H1 (cell line): ENCODE measurements around the gene CTLA4. TPM values are rescaled to one million over a fixed set of nuclear protein-coding genes. Genes with fewer than 3 reads are reported as not detected.
A peak's percentile ranks its signal among the peaks of the same experiment; 100 is the strongest.

Experiments used
- CTCF ChIA-PET: fragments of 300-600 bp; sonication (Branson Sonifier 250); formaldehyde crosslinking; loops from one replicate; lab custom pipeline; 2021; ENCODE audit not compliant: partially characterized antibody; lab: Charles Lee
- POLR2A ChIA-PET: fragments of 300-600 bp; sonication (Branson Sonifier 250); formaldehyde crosslinking; loops from one replicate; lab custom pipeline; 2021; ENCODE audit warnings: inconsistent platforms; ENCODE audit not compliant: partially characterized antibody; lab: Charles Lee
- DNase-seq, 2 experiments: peaks; one replicate each; pipeline versions ENCODE4 v3.0.0 to v3.0.0-alpha.2; 2010 to 2022; ENCODE audit warnings: low spot score in 2 of 2, low read depth in 1 of 2, mixed read lengths in 1 of 2
- FAIRE-seq: peaks from 2 replicates; lab custom pipeline; 2011; peaks lifted over from hg19 to GRCh38; lab: Jason Lieb, UNC
- H2AFZ ChIP-seq: 2 replicates; pipeline ENCODE4 v1.8.1; 2012; ENCODE audit warnings: low read length, inconsistent platforms
- H2AK5ac ChIP-seq: 2 replicates; pipeline ENCODE4 v1.6.1; 2013; ENCODE audit warnings: low read depth, low read length
- H2BK120ac ChIP-seq: replicated peaks from 2 replicates; pipeline ENCODE3; 2013; ENCODE audit warnings: low read depth, low read length, inconsistent platforms
- H2BK12ac ChIP-seq: 2 replicates; pipeline ENCODE4 v1.6.1; 2013; ENCODE audit warnings: low read depth, low read length
- H2BK15ac ChIP-seq: 2 replicates; pipeline ENCODE4 v1.6.1; 2013; ENCODE audit warnings: low read length
- H2BK20ac ChIP-seq: 2 replicates; pipeline ENCODE4 v1.6.1; 2013; ENCODE audit warnings: low read length
- H2BK5ac ChIP-seq: 2 replicates; pipeline ENCODE4 v1.6.1; 2013; ENCODE audit warnings: low read depth, low read length
- H3K14ac ChIP-seq: 2 replicates; pipeline ENCODE4 v1.6.1; 2013; ENCODE audit warnings: inconsistent platforms; ENCODE audit not compliant: insufficient read length
- H3K18ac ChIP-seq: 2 replicates; pipeline ENCODE4 v1.6.1; 2013; ENCODE audit warnings: low read length; ENCODE audit errors: extremely low read depth
- H3K23ac ChIP-seq: 2 replicates; pipeline ENCODE4 v1.6.1; 2013; ENCODE audit warnings: inconsistent platforms; ENCODE audit not compliant: insufficient read length
- H3K23me2 ChIP-seq: 2 replicates; pipeline ENCODE4 v1.6.1; 2013; ENCODE audit warnings: low read depth, low read length
- H3K27ac ChIP-seq: 2 replicates; pipeline ENCODE4 v1.6.1; 2011; ENCODE audit warnings: low read depth, low read length, inconsistent platforms
- H3K27me3 ChIP-seq, 4 experiments: replicated peaks in 1 of 4; 1 replicate in 1 of 4; 2 replicates in 3 of 4; pipeline versions ENCODE4 v1.6.1 to v1.8.1; 2011 to 2013; ENCODE audit warnings: low read length in 3 of 4, mild to moderate bottlenecking in 3 of 4, inconsistent platforms in 2 of 4, mixed read lengths in 2 of 4, moderate library complexity in 1 of 4; ENCODE audit not compliant: control insufficient read depth in 3 of 4, insufficient read depth in 3 of 4; ENCODE audit errors: extremely low read depth in 1 of 4
- H3K36me3 ChIP-seq, 4 experiments: 2 replicates each; pipeline versions ENCODE4 v1.6.1 to v1.8.1; 2011 to 2013; ENCODE audit warnings: mild to moderate bottlenecking in 4 of 4, low read length in 3 of 4, moderate library complexity in 2 of 4, control low read depth in 1 of 4, inconsistent platforms in 1 of 4; ENCODE audit not compliant: insufficient read depth in 4 of 4, control insufficient read depth in 2 of 4
- H3K4ac ChIP-seq: replicated peaks from 2 replicates; pipeline ENCODE3; 2013; ENCODE audit warnings: low read length, low read depth, mixed read lengths, inconsistent platforms; ENCODE audit not compliant: insufficient read length
- H3K4me1 ChIP-seq, 4 experiments: replicated peaks in 1 of 4; 1 replicate in 1 of 4; 2 replicates in 3 of 4; pipeline versions ENCODE4 v1.6.1 to v1.8.1; 2011 to 2013; ENCODE audit warnings: low read length in 3 of 4, inconsistent platforms in 2 of 4, mixed read lengths in 1 of 4; ENCODE audit not compliant: insufficient read depth in 4 of 4, control insufficient read depth in 3 of 4
- H3K4me2 ChIP-seq, 2 experiments: 2 replicates each; pipeline versions ENCODE4 v1.6.1 to v1.8.1; 2011 to 2013; ENCODE audit warnings: low read depth in 2 of 2, low read length in 2 of 2, control low read depth in 1 of 2, inconsistent platforms in 1 of 2, mild to moderate bottlenecking in 1 of 2; ENCODE audit not compliant: insufficient read depth in 1 of 2
- H3K4me3 ChIP-seq, 4 experiments: fragments of 200-600, 300-600 bp in 1 of 4; sonication (generic), shearing (Covaris generic), sonication (Bioruptor Twin) in 1 of 4; 2 replicates each; pipeline versions ENCODE4 v1.5.1 to v1.8.1; 2011 to 2016; ENCODE audit warnings: low read length in 4 of 4, low read depth in 3 of 4, control low read depth in 2 of 4, inconsistent platforms in 2 of 4, mild to moderate bottlenecking in 2 of 4, mixed read lengths in 1 of 4, moderate library complexity in 1 of 4; ENCODE audit not compliant: insufficient read depth in 2 of 4; ENCODE audit errors: extremely low read depth in 1 of 4
- H3K56ac ChIP-seq: replicated peaks from 2 replicates; pipeline ENCODE3; 2013; ENCODE audit warnings: low read depth, mild to moderate bottlenecking, mixed read lengths, low read length, inconsistent platforms; ENCODE audit not compliant: insufficient read length
- H3K79me1 ChIP-seq: 2 replicates; pipeline ENCODE4 v1.6.1; 2013; ENCODE audit warnings: low read depth, low read length, control low read depth
- H3K79me2 ChIP-seq, 2 experiments: 2 replicates each; pipeline versions ENCODE4 v1.6.1 to v1.8.1; 2012 to 2013; ENCODE audit warnings: low read length in 2 of 2, mild to moderate bottlenecking in 2 of 2, inconsistent platforms in 1 of 2; ENCODE audit not compliant: insufficient read depth in 2 of 2, control insufficient read depth in 1 of 2
- H3K9ac ChIP-seq, 4 experiments: replicated peaks in 1 of 4; 1 replicate in 1 of 4; 2 replicates in 3 of 4; pipeline versions ENCODE4 v1.6.1 to v1.8.1; 2011 to 2013; ENCODE audit warnings: low read depth in 3 of 4, low read length in 3 of 4, control low read depth in 2 of 4, mild to moderate bottlenecking in 2 of 4, moderate library complexity in 2 of 4, inconsistent platforms in 1 of 4; ENCODE audit errors: extremely low read depth in 1 of 4
- H3K9me3 ChIP-seq, 2 experiments: 2 replicates each; pipeline versions ENCODE4 v1.6.1 to v1.8.1; 2012 to 2013; ENCODE audit warnings: mild to moderate bottlenecking in 2 of 2, moderate library complexity in 2 of 2, control low read depth in 1 of 2, inconsistent platforms in 1 of 2, low read depth in 1 of 2, low read length in 1 of 2, mixed read lengths in 1 of 2; ENCODE audit not compliant: insufficient read depth in 2 of 2
- H4K20me1 ChIP-seq, 2 experiments: replicated peaks in 1 of 2; 2 replicates each; pipeline versions ENCODE3 to v1.8.1; 2011 to 2013; ENCODE audit warnings: inconsistent platforms in 2 of 2, low read length in 2 of 2, mild to moderate bottlenecking in 1 of 2; ENCODE audit not compliant: insufficient read depth in 2 of 2, control insufficient read depth in 1 of 2
- H4K5ac ChIP-seq: 2 replicates; pipeline ENCODE4 v1.6.1; 2013; ENCODE audit warnings: low read length, low read depth, mixed read lengths, inconsistent platforms; ENCODE audit not compliant: insufficient read length
- H4K8ac ChIP-seq: 2 replicates; pipeline ENCODE4 v1.8.0; 2013; ENCODE audit warnings: mild to moderate bottlenecking, moderate library complexity, low read length, inconsistent platforms; ENCODE audit not compliant: insufficient read depth; ENCODE audit errors: extremely low read depth
- H4K91ac ChIP-seq: replicated peaks from 2 replicates; pipeline ENCODE3; 2013; ENCODE audit warnings: low read length, mixed read lengths, inconsistent platforms; ENCODE audit not compliant: insufficient read length
- CHD1 ChIP-seq: IDR thresholded peaks from 2 replicates; pipeline ENCODE4 v1.6.1; 2012; ENCODE audit warnings: low read depth, low read length, improper control_type of control experiment
- POLR2AphosphoS5 ChIP-seq: IDR thresholded peaks from 2 replicates; pipeline ENCODE4 v1.6.1; 2011; ENCODE audit warnings: low read depth, low read length
- RFX5 ChIP-seq: IDR thresholded peaks from 2 replicates; pipeline ENCODE4 v1.6.1; 2011; ENCODE audit warnings: low read depth, low read length, improper control_type of control experiment, borderline replicate concordance
- SP1 ChIP-seq: IDR thresholded peaks from 2 replicates; pipeline ENCODE4 v1.6.1; 2011; ENCODE audit warnings: low read depth, low read length
- SRF ChIP-seq: IDR thresholded peaks from 2 replicates; pipeline ENCODE4 v1.6.1; 2011; ENCODE audit warnings: mild to moderate bottlenecking, low read depth, low read length, moderate library complexity
- TAF1 ChIP-seq: IDR thresholded peaks from 2 replicates; pipeline ENCODE4 v1.6.1; 2011; ENCODE audit warnings: mild to moderate bottlenecking, low read depth, low read length
- WGBS, 2 experiments: shearing (Covaris generic) in 1 of 2; methylation state at CpG; one replicate each; pipeline versions ENCODE4 v1.1.6 to v1.1.7; 2013 to 2015; ENCODE audit warnings: low lambda C conversion rate in 2 of 2, mixed read lengths in 2 of 2, inconsistent platforms in 1 of 2, low coverage in 1 of 2, missing lambda C conversion rate in 1 of 2; ENCODE audit not compliant: insufficient replicate concordance in 2 of 2, insufficient coverage in 1 of 2, insufficient read length in 1 of 2; ENCODE audit errors: extremely low coverage in 1 of 2, missing lambda C conversion rate in 1 of 2; 5-methylcytosine and 5-hydroxymethylcytosine counted together
- polyA plus RNA-seq, 7 experiments: library from polyadenylated mRNA; depleted of rRNA in 3 of 7; stranded (reverse) in 5 of 7; unstranded in 2 of 7; fragments of >200 nt in 5 of 7; fragments of 200-250 nt in 2 of 7; gene quantifications; 1 replicate in 5 of 7; 2 replicates in 1 of 7; 4 replicates in 1 of 7; pipeline versions ENCODE4 v1.2.1 to v1.2.3, GENCODE V29; 2011 to 2013; ENCODE audit warnings: missing spikeins in 2 of 7, mixed read lengths in 2 of 7
- total RNA-seq: library from RNA; stranded (reverse); fragmentation: NEBNext Ultra II Directional; extraction: Animal tissue kit (Norgen Biotek cat#: 25700); gene quantifications from 2 replicates; pipeline ENCODE4 v1.2.1, GENCODE V29; 2021
- TF ChIP-seq, protein P1 (sequence below): IDR thresholded peaks from 2 replicates; pipeline ENCODE4 v1.6.1; 2012; ENCODE audit warnings: inconsistent platforms

CTLA4 gene
- total and polyA plus RNA-seq, 2 of the 8 experiments (the other 6 are each of a cell fraction or from before 2014, with no cell fraction given) = not detected

DNA sequence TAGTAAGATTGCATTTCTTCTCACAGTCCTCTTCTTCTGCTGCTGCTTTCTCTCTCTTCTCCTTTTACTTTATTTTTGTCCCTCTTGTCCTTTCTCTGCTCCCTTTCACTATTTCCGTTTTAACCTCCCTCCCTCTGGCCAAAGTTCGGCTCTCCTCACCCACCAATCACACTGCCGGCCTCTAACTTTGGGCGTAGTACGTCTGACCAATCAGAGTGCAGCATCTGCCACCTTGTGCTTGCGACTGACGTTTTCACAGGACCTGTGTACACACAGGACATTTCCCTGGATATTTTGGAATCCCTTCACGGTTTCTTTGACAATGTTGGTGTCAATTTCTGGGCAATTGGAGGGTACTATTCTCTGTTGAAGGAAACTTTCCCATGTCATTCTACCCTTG is 46.4 kb downstream of the CTLA4 start:
- no peak overlapping the region for H2BK15ac ChIP-seq
- no peak overlapping the region for H3K27ac ChIP-seq
- no peak overlapping the region for H3K9ac ChIP-seq
- H3K79me1 ChIP-seq = no peaks in the 10 kb centered on the region
- no peak for DNase-seq
- H4K8ac ChIP-seq = no peak overlapping the region
- no peak overlapping the region for H4K91ac ChIP-seq
- POLR2A ChIA-PET = no interaction called here
- no peaks in the 10 kb centered on the region for H4K20me1 ChIP-seq
- H3K23ac ChIP-seq = no peak overlapping the region
- H3K36me3 ChIP-seq = no peaks in the 10 kb centered on the region
- H3K27me3 ChIP-seq = no peaks in the 10 kb centered on the region
- no peak overlapping the region for H2BK12ac ChIP-seq
- no peak for FAIRE-seq
- H2BK20ac ChIP-seq = no peak overlapping the region
- no peak overlapping the region for H3K14ac ChIP-seq
- no peak overlapping the region for H2BK5ac ChIP-seq
- no peak overlapping the region for H3K4me3 ChIP-seq
- H2AK5ac ChIP-seq = no peak overlapping the region
- H3K79me2 ChIP-seq = no peaks in the 10 kb centered on the region
- H3K56ac ChIP-seq = no peak overlapping the region
- CTCF ChIA-PET = interaction anchor here (1.0 to 1.1 kb wide), 3 partner anchors 10 to 429 kb away, joined by 3 read pairs; no protein-coding TSS in a partner anchor
- peaks cover 0 to 3% (median 2%) of the 10 kb centered on the region in 4 experiments; a peak in 3 of 7 replicates for H3K4me1 ChIP-seq
- H3K4me2 ChIP-seq = no peak overlapping the region
- no peaks in the 10 kb centered on the region; the same call in 1 of the 2 replicates for H3K23me2 ChIP-seq
- peak overlapping the region; percentile 59 for H2AFZ ChIP-seq
- H4K5ac ChIP-seq = no peak overlapping the region
- H3K4ac ChIP-seq = no peak overlapping the region
- TF ChIP-seq SRF (no peak), TAF1 (no peak), CHD1 (no peak), POLR2AphosphoS5 (no peak), SP1 (no peak), RFX5 (no peak)
- TF ChIP-seq, protein P1, sequence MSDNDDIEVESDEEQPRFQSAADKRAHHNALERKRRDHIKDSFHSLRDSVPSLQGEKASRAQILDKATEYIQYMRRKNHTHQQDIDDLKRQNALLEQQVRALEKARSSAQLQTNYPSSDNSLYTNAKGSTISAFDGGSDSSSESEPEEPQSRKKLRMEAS = no peak
- H3K9me3 ChIP-seq = no peaks in the 10 kb centered on the region
- no peak overlapping the region for H2BK120ac ChIP-seq
- H3K18ac ChIP-seq = no peak overlapping the region
- WGBS, 2 experiments = 78% methylated on average over 8 of the region's 8 CpGs; no CpG with 5 or more reads in 1 of the 2 experiments
